PC-3 (cell line): ENCODE data around the gene BCL11B. TPM values are rescaled to one million over a fixed set of nuclear protein-coding genes. Genes with fewer than 3 reads are reported as not detected.

ENCODE experiments used
- ATAC-seq: fragments of 200-7000 bp; cut with Tn5 transposase; 2 replicates; pipeline ENCODE4 v1.9.1; 2020; ENCODE audit warnings: mild to moderate bottlenecking, moderate library complexity
- BruUV-seq: library from RNA; stranded (reverse); fragments of 400-500 nt; replicated peaks from 2 replicates; lab custom pipeline; 2021; lab: Mats Ljungman, UMichigan
- CTCF ChIA-PET: fragments of 300-600 bp; sonication (Branson Sonifier 250); formaldehyde crosslinking; loops from one replicate; lab custom pipeline; 2022; ENCODE audit warnings: antibody characterized with exemption; lab: Charles Lee
- POLR2A ChIA-PET: fragments of 300-600 bp; sonication (Branson Sonifier 250); formaldehyde crosslinking; loops from one replicate; lab custom pipeline; 2022; ENCODE audit warnings: antibody characterized with exemption; ENCODE audit not compliant: unreplicated experiment; lab: Charles Lee
- DNase-seq: peaks from one replicate; pipeline ENCODE4 v3.0.0-alpha.2; 2015
- H2AFZ ChIP-seq: fragments of 300-600 bp; sonication (generic); 2 replicates; pipeline ENCODE4 v1.6.0; 2016; ENCODE audit warnings: antibody characterized with exemption, low read length
- H3F3A ChIP-seq: fragments of 300-600 bp; sonication (generic); one replicate; pipeline ENCODE4 v1.6.0; 2017; ENCODE audit warnings: antibody characterized with exemption, low read length, control low read depth, mild to moderate bottlenecking; ENCODE audit not compliant: unreplicated experiment
- H3K27ac ChIP-seq: fragments of 300-600 bp; sonication (generic); 2 replicates; pipeline ENCODE4 v1.5.1; 2016; ENCODE audit warnings: mild to moderate bottlenecking, low read length
- H3K27me3 ChIP-seq: fragments of 300-600 bp; sonication (generic); 2 replicates; pipeline ENCODE4 v1.6.1; 2016; ENCODE audit warnings: low read length, mixed read lengths
- H3K36me3 ChIP-seq: fragments of 300-600 bp; sonication (generic); 2 replicates; pipeline ENCODE4 v1.6.1; 2016; ENCODE audit warnings: low read depth, mixed run types, low read length, mixed read lengths
- H3K4me1 ChIP-seq: fragments of 300-600 bp; sonication (generic); 2 replicates; pipeline ENCODE4 v1.5.1; 2016; ENCODE audit warnings: low read length; ENCODE audit not compliant: insufficient read depth
- H3K4me2 ChIP-seq: fragments of 300-600 bp; sonication (generic); 2 replicates; pipeline ENCODE4 v1.6.0; 2016; ENCODE audit warnings: low read length
- H3K4me3 ChIP-seq: fragments of 300-600 bp; sonication (generic); 2 replicates; pipeline ENCODE4 v1.5.1; 2016; ENCODE audit warnings: mild to moderate bottlenecking, low read length, mixed read lengths
- H3K79me2 ChIP-seq: fragments of 300-600 bp; sonication (generic); 2 replicates; pipeline ENCODE4 v1.6.1; 2017; ENCODE audit warnings: low read length, mixed read lengths
- H3K9ac ChIP-seq: fragments of 300-600 bp; sonication (generic); 2 replicates; pipeline ENCODE4 v1.6.0; 2016; ENCODE audit warnings: mild to moderate bottlenecking, low read length
- H3K9me2 ChIP-seq: fragments of 300-600 bp; sonication (generic); replicated peaks from 2 replicates; pipeline ENCODE4 v1.6.1; 2016; ENCODE audit warnings: mixed run types, low read length, mixed read lengths
- H3K9me3 ChIP-seq: fragments of 300-600 bp; sonication (generic); 2 replicates; pipeline ENCODE4 v1.6.1; 2016; ENCODE audit warnings: low read length, mixed read lengths
- H4K20me1 ChIP-seq: fragments of 300-600 bp; sonication (generic); 2 replicates; pipeline ENCODE4 v1.6.1; 2016; ENCODE audit warnings: low read length, mixed read lengths
- EZH2 ChIP-seq: fragments of 300-600 bp; sonication (generic); IDR thresholded peaks from one replicate; pipeline ENCODE4 v1.6.1; 2017; ENCODE audit warnings: antibody characterized with exemption, mild to moderate bottlenecking, low read length; ENCODE audit not compliant: unreplicated experiment
- EZH2phosphoT487 ChIP-seq: fragments of 300-600 bp; sonication (generic); IDR thresholded peaks from 2 replicates; pipeline ENCODE4 v1.6.1; 2018; ENCODE audit warnings: mild to moderate bottlenecking, antibody characterized with exemption, low read length, borderline replicate concordance
- intact Hi-C: fragments of 100-400 bp; cut with micrococcal nuclease; formaldehyde crosslinking; loops from 2 replicates; pipeline ENCODE4 v1.9.0; 2023
- total RNA-seq: library from RNA; depleted of rRNA; stranded (reverse); fragments of >200 nt; gene quantifications from 2 replicates; pipeline ENCODE4 v1.2.3, GENCODE V29; 2014
- TF ChIP-seq, protein P1 (sequence below): fragments of 300-600 bp; sonication (generic); conservative IDR thresholded peaks from 2 replicates; pipeline ENCODE4 v1.5.1; 2017; ENCODE audit warnings: antibody characterized with exemption, low read depth, mild to moderate bottlenecking, low read length

BCL11B gene
- total RNA-seq, 1 experiment from 2014 or later, result 0.73 TPM

DNA sequence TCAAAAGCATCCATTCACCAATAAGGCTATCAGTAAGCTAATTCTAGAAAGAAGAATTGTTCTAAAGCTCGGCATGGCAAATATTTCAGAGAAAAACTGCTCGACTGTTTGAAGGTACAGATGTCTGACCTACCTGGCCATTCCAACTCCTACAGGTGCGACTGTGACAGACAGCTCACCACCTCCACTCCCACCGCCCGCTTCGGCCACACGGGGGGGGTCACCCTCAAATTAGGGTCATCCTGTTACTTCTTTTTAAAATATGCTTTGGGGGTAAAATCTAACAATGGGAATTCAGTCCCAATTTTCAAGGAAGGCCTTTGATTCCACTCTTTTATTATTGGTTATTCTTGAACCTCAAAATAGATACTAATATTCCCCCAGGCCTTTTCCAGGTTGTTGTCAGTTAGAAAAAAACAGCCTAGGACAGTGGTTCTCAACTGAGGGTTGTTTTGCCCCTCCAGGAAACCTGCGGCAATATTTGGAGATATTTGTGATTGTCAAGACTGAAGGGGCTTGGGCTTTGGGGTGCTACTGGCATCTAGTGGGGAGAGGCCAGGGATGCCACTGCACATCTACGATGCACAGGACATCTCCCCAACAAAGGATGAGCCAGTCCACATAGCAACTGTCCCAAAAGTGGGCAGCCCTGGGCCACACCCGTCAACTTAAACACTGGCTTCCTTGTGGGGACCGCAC, 81.2 kb downstream of the BCL11B start:
- no peaks in the 10 kb centered on the region for H3K9me2 ChIP-seq
- no peak overlapping the region for H3K27ac ChIP-seq
- H3K9me3 ChIP-seq, result no peaks in the 10 kb centered on the region
- H3K9ac ChIP-seq, result no peak overlapping the region
- no peaks in the 10 kb centered on the region for H4K20me1 ChIP-seq
- H2AFZ ChIP-seq, result no peak overlapping the region
- intact Hi-C loops, result no loop called here
- H3K36me3 ChIP-seq, result no peaks in the 10 kb centered on the region
- no peak for ATAC-seq
- ChIA-PET POLR2A (no interaction called here), CTCF (no interaction called here)
- H3F3A ChIP-seq, result no peaks in the 10 kb centered on the region
- H3K4me3 ChIP-seq, result no peak overlapping the region; the same call in 1 of the 2 replicates
- BruUV-seq, result no TSS peak
- TF ChIP-seq EZH2 (no peak), EZH2phosphoT487 (no peak)
- TF ChIP-seq, protein P1, sequence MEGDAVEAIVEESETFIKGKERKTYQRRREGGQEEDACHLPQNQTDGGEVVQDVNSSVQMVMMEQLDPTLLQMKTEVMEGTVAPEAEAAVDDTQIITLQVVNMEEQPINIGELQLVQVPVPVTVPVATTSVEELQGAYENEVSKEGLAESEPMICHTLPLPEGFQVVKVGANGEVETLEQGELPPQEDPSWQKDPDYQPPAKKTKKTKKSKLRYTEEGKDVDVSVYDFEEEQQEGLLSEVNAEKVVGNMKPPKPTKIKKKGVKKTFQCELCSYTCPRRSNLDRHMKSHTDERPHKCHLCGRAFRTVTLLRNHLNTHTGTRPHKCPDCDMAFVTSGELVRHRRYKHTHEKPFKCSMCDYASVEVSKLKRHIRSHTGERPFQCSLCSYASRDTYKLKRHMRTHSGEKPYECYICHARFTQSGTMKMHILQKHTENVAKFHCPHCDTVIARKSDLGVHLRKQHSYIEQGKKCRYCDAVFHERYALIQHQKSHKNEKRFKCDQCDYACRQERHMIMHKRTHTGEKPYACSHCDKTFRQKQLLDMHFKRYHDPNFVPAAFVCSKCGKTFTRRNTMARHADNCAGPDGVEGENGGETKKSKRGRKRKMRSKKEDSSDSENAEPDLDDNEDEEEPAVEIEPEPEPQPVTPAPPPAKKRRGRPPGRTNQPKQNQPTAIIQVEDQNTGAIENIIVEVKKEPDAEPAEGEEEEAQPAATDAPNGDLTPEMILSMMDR, result no peak
- no peak for DNase-seq
- H3K27me3 ChIP-seq, result peaks cover 70% of the 10 kb centered on the region
- no peaks in the 10 kb centered on the region; the same call in 1 of the 2 replicates for H3K4me1 ChIP-seq
- H3K79me2 ChIP-seq, result no peaks in the 10 kb centered on the region
- peak overlapping the region; percentile 79; the same call in 1 of the 2 replicates for H3K4me2 ChIP-seq

DNA sequence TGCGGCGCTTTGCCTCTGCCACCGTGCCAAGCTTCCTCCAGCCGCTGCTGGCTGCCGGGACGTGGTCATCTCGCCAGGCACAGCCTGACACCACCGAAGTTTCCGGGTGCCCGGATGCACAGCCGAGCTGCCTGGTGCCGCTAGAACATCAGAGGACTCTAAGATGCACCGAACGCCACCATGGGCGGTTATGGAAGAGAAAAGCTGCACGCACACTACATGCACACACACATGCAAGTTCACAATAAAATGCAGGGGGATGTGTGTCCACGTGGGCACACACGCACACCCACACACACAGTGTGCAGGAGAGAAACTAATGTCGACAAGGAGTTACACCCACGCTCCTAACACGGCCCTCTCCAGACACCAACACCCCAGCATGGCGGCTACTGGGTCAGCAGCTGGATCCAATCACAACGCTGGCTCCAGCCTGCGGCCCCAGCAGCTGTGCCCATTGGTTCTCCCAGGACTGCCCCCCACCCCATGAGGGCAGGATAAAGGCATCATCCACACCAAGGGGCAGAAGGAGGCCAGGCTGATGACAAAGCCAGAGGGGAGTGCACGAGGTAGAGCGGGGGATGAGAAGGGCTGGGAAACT, 82.7 kb downstream of the BCL11B start:
- no peaks in the 10 kb centered on the region for H3K36me3 ChIP-seq
- POLR2A ChIA-PET, result no interaction called here
- no peak overlapping the region for H3K9ac ChIP-seq
- no TSS peak for BruUV-seq
- H2AFZ ChIP-seq, result no peak overlapping the region
- ATAC-seq (no peak), DNase-seq (no peak)
- CTCF ChIA-PET, result no interaction called here
- no peaks in the 10 kb centered on the region for H3F3A ChIP-seq
- H3K4me3 ChIP-seq, result no peak overlapping the region
- TF ChIP-seq EZH2, result no peak
- no peak for TF ChIP-seq EZH2phosphoT487
- TF ChIP-seq, protein P1, result no peak
- peaks cover 71% of the 10 kb centered on the region for H3K27me3 ChIP-seq
- intact Hi-C loops, result no loop called here
- H3K27ac ChIP-seq, result no peak overlapping the region
- H3K9me2 ChIP-seq, result no peaks in the 10 kb centered on the region
- H4K20me1 ChIP-seq, result no peaks in the 10 kb centered on the region
- no peaks in the 10 kb centered on the region for H3K9me3 ChIP-seq
- no peak overlapping the region for H3K4me2 ChIP-seq
- no peaks in the 10 kb centered on the region; the same call in 1 of the 2 replicates for H3K4me1 ChIP-seq
- H3K79me2 ChIP-seq, result no peaks in the 10 kb centered on the region

DNA sequence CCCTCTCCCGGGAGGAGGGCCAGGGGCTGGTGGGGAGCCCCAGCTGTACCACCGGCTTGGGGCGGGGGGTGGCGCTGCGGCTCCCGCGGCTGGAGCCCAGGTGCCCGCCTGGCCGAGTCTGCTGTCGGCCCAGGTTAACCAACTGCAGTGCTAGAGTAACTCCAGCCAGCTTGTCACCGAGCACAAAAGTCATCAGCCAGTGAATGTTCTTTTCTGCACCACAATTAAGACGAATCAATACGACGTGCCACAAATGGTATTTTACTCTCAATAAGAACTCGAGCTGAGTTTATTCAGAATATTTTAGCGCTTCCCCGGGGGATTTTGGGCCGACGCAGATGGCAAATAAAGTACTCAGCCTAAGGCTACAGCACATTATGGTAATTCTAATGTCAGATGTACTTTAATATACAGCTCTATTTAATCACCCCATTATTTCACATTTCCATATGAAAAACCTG, 83.2 kb downstream of the BCL11B start:
- POLR2A ChIA-PET, result no interaction called here
- Histone ChIP-seq H3K27me3 (peaks cover 71% of the 10 kb centered on the region), H3K9me2 (no peaks in the 10 kb centered on the region), H3K79me2 (no peaks in the 10 kb centered on the region), H3K4me2 (no peak overlapping the region), H3K4me1 (no peaks in the 10 kb centered on the region; the same call in 1 of the 2 replicates), H3K27ac (no peak overlapping the region), H4K20me1 (no peaks in the 10 kb centered on the region), H3K4me3 (no peak overlapping the region), H3K9ac (no peak overlapping the region), H2AFZ (no peak overlapping the region), H3K36me3 (no peaks in the 10 kb centered on the region), H3K9me3 (no peaks in the 10 kb centered on the region), H3F3A (no peaks in the 10 kb centered on the region)
- TF ChIP-seq, protein P1, result no peak
- TF ChIP-seq EZH2phosphoT487 (no peak), EZH2 (no peak)
- intact Hi-C loops, result no loop called here
- DNase-seq (no peak), ATAC-seq (no peak)
- CTCF ChIA-PET, result no interaction called here
- no TSS peak for BruUV-seq
